Keratinocyte (primary cell): ENCODE data around the gene TP53BP1.

Experiments
- EZH2 ChIP-seq: IDR thresholded peaks from one replicate; pipeline ENCODE4 v1.6.1; 2012; ENCODE audit warnings: inconsistent platforms, mild to moderate bottlenecking, low read length, moderate library complexity
- TF ChIP-seq, protein P1 (sequence below), 3 experiments: IDR thresholded peaks in 1 of 3; conservative IDR thresholded peaks in 1 of 3; optimal IDR thresholded peaks in 1 of 3; 2 replicates in 2 of 3; 3 replicates in 1 of 3; pipeline versions ENCODE3 to v1.5.1; 2011; ENCODE audit warnings: low read length in 3 of 3, mild to moderate bottlenecking in 3 of 3, moderate library complexity in 2 of 3, control low read depth in 1 of 3, inconsistent platforms in 1 of 3; ENCODE audit not compliant: insufficient read depth in 2 of 3; ENCODE audit errors: extremely low read depth in 1 of 3

- TF ChIP-seq, protein P1, sequence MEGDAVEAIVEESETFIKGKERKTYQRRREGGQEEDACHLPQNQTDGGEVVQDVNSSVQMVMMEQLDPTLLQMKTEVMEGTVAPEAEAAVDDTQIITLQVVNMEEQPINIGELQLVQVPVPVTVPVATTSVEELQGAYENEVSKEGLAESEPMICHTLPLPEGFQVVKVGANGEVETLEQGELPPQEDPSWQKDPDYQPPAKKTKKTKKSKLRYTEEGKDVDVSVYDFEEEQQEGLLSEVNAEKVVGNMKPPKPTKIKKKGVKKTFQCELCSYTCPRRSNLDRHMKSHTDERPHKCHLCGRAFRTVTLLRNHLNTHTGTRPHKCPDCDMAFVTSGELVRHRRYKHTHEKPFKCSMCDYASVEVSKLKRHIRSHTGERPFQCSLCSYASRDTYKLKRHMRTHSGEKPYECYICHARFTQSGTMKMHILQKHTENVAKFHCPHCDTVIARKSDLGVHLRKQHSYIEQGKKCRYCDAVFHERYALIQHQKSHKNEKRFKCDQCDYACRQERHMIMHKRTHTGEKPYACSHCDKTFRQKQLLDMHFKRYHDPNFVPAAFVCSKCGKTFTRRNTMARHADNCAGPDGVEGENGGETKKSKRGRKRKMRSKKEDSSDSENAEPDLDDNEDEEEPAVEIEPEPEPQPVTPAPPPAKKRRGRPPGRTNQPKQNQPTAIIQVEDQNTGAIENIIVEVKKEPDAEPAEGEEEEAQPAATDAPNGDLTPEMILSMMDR (optimal IDR thresholded peaks at IDR 0.05 in 1 of 3, IDR thresholded peaks at IDR 0.05 in 1 of 3, conservative IDR thresholded peaks at IDR 0.05 in 1 of 3; ENCODE audit: extremely low read depth in 1 of 3, insufficient read depth in 2 of 3, low read length in 3 of 3), result peak; percentile 59 to 67 (median 61)
- TF ChIP-seq EZH2, result no peak
Observed at GRCh38 chr15:43370975-43371974, 121.7 kb downstream of the TP53BP1 start, which contains the start of the genes TUBGCP4 and ZSCAN29.
